Hepatocyte (in vitro differentiated cells): ENCODE data around the gene R3HDM4. TPM values are rescaled to one million over a fixed set of nuclear protein-coding genes. Genes with fewer than 3 reads are reported as not detected.

Experiments
- DNase-seq: peaks from one replicate; pipeline ENCODE4 v3.0.0-alpha.2; 2016; ENCODE audit warnings: low spot score
- H2AFZ ChIP-seq: fragments of 200-600 bp; sonication (generic); 2 replicates; pipeline ENCODE4 v1.6.0; 2016; ENCODE audit warnings: antibody characterized with exemption, mild to moderate bottlenecking
- H3K27ac ChIP-seq: fragments of 200-600 bp; sonication (generic); 2 replicates; pipeline ENCODE4 v1.5.1; 2016; ENCODE audit warnings: mild to moderate bottlenecking
- H3K27me3 ChIP-seq: fragments of 200-600 bp; sonication (generic); 2 replicates; pipeline ENCODE4 v1.6.1; 2016
- H3K36me3 ChIP-seq: fragments of 200-600 bp; sonication (generic); replicated peaks from 2 replicates; pipeline ENCODE4 v1.5.1; 2016; ENCODE audit warnings: low read depth; ENCODE audit not compliant: insufficient read depth
- H3K4me1 ChIP-seq: fragments of 200-600 bp; sonication (generic); 2 replicates; pipeline ENCODE4 v1.5.1; 2016; ENCODE audit warnings: mild to moderate bottlenecking, moderate library complexity; ENCODE audit not compliant: insufficient read depth
- H3K4me2 ChIP-seq: fragments of 200-600 bp; sonication (generic); 2 replicates; pipeline ENCODE4 v1.6.0; 2016
- H3K4me3 ChIP-seq: fragments of 200-600 bp; sonication (generic); 2 replicates; pipeline ENCODE4 v1.5.1; 2016; ENCODE audit warnings: mild to moderate bottlenecking
- H3K79me2 ChIP-seq: fragments of 200-600 bp; sonication (generic); 2 replicates; pipeline ENCODE4 v1.6.0; 2017; ENCODE audit warnings: mild to moderate bottlenecking
- H3K9me2 ChIP-seq: fragments of 200-600 bp; sonication (generic); replicated peaks from 2 replicates; pipeline ENCODE4 v1.6.0; 2017; ENCODE audit warnings: mild to moderate bottlenecking; ENCODE audit not compliant: insufficient read depth
- H3K9me3 ChIP-seq: fragments of 200-600 bp; sonication (generic); 2 replicates; pipeline ENCODE4 v1.5.1; 2016; ENCODE audit warnings: low read depth, mild to moderate bottlenecking
- H4K20me1 ChIP-seq: fragments of 200-600 bp; sonication (generic); 2 replicates; pipeline ENCODE4 v1.6.0; 2016; ENCODE audit warnings: mild to moderate bottlenecking; ENCODE audit not compliant: insufficient read depth, poor library complexity, severe bottlenecking
- CTCF ChIP-seq: fragments of 200-600 bp; sonication (generic); IDR thresholded peaks from 2 replicates; pipeline ENCODE4 v1.5.1; 2016; ENCODE audit warnings: antibody characterized with exemption, mild to moderate bottlenecking; ENCODE audit not compliant: poor library complexity
- EZH2 ChIP-seq: fragments of 200-600 bp; sonication (generic); IDR thresholded peaks from 2 replicates; pipeline ENCODE4 v1.6.1; 2016; ENCODE audit warnings: antibody characterized with exemption, mild to moderate bottlenecking, borderline replicate concordance
- EZH2phosphoT487 ChIP-seq: fragments of 200-600 bp; sonication (generic); IDR thresholded peaks from one replicate; pipeline ENCODE4 v1.6.1; 2018; ENCODE audit warnings: antibody characterized with exemption, mild to moderate bottlenecking, low read depth, moderate library complexity; ENCODE audit not compliant: unreplicated experiment, severe bottlenecking
- WGBS: methylation state at CpG from one replicate; pipeline ENCODE4 v1.1.6; 2016; ENCODE audit warnings: low lambda C conversion rate; ENCODE audit errors: missing lambda C conversion rate; 5-methylcytosine and 5-hydroxymethylcytosine counted together
- polyA plus RNA-seq: library from polyadenylated mRNA; unstranded; fragments of >200 nt; fragmentation: Nextera tagmentation; extraction: Ambion mirVana; gene quantifications from 2 replicates; pipeline ENCODE4 v1.2.1, GENCODE V29; 2016
- total RNA-seq: library from RNA; depleted of rRNA; stranded (reverse); fragments of >200 nt; gene quantifications from 2 replicates; pipeline ENCODE4 v1.2.3, GENCODE V29; 2014

Gene R3HDM4
- total and polyA plus RNA-seq, 2 experiments from 2014 or later = 44.1 to 86.6 TPM

DNA sequence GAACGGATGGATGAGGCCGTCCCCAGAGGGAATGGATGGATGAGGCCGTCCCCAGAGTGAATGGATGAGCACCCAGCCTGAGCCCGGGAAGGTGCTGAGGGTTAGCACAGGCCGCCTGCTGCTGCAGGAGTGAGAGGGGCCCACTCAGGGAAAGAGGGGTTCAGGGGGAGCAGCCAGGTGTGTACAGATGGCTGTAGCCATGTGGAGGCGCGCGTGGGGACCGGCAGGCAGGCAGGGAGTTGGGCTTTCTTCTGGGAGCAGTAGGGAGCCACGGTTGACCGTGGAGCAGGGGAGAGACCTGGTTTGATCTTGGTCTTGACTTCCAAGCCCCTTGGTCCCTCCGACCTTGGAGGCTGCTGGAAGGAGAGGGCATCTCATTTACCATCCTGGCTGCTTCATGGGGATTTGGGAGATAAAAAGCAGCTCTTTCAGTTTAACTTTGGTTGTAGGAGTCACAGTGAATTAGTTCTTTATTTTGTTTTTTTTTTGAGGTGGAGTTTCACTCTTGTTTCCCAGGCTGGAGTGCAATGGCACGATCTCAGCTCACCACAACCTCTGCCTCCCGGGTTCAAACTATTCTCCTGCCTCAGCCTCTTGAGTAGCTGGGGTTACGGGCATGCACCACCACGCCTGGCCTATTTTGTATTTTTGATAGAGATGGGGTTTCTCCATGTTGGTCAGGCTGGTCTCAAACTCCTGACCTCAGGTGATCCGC is 37.5 kb upstream of the R3HDM4 start:
- Histone ChIP-seq H3K4me1 (peaks cover 69% of the 10 kb centered on the region), H3K79me2 (peaks cover 92% of the 10 kb centered on the region), H3K9me2 (no peaks in the 10 kb centered on the region), H3K27ac (peak overlapping the region; percentile 100), H2AFZ (no peak overlapping the region), H3K36me3 (no peaks in the 10 kb centered on the region), H3K27me3 (no peaks in the 10 kb centered on the region), H3K4me2 (no peak overlapping the region), H3K9me3 (no peaks in the 10 kb centered on the region), H3K4me3 (no peak overlapping the region), H4K20me1 (peaks cover 14% of the 10 kb centered on the region)
- no peak for DNase-seq
- TF ChIP-seq EZH2phosphoT487 = no peak
- TF ChIP-seq CTCF = no peak
- no peak for TF ChIP-seq EZH2
- 88% methylated on average over 16 of the region's 17 CpGs for WGBS

GRCh38 chr19:948842-949496 is 36.0 kb upstream of the R3HDM4 start:
- Histone ChIP-seq H3K4me2 (no peak overlapping the region), H3K36me3 (no peaks in the 10 kb centered on the region), H3K4me3 (no peak overlapping the region), H4K20me1 (peaks cover 29% of the 10 kb centered on the region), H3K4me1 (peaks cover 65% of the 10 kb centered on the region), H3K9me3 (no peaks in the 10 kb centered on the region), H3K27me3 (no peaks in the 10 kb centered on the region), H3K9me2 (no peaks in the 10 kb centered on the region), H2AFZ (no peak overlapping the region), H3K27ac (peak overlapping the region; percentile 78), H3K79me2 (peaks cover 92% of the 10 kb centered on the region)
- TF ChIP-seq CTCF (no peak), EZH2phosphoT487 (no peak)
- DNase-seq = peak; percentile 37
- 72% methylated on average over 23 of the region's 25 CpGs for WGBS

DNA sequence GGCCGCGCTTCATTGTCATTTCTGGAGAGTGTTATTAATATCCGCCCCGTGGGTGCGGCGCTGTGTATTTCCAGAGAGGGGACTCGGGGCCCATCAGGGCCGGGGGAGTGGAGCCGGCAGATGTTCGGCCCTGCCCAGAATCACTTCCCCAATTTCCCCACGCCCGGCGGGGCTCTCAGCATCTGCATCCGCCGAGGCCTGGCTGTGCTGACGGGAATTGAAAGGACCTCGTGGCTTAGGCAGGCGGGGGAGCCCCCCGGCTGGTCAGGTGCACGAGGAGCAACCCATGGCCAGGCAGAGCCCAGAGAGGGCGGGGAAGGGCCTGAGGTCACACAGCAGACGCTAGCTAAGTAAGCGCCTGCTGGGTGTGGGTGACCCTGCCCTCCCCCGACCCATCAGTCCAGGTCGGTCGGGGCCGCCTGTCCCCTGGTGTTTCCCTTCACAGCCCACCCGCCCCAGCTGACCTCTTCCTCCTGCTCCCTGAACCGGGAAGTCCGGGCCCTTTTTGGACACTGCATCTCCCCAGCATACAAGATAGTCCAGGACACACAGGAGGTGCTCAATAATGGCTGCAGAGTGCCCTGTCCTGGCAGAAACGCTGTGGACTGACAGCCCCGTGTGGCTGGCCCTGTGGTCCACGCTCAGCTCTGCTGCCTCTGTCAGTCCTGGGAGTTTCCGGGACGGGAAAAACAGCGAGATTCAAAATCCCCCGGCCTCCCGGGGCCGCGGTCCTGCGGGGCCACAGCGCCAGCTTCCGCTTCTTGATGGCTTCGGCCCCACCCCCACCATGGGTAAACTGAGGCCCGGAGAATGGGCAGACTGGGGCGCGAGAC is 34.9 kb upstream of the R3HDM4 start:
- H3K79me2 ChIP-seq = peaks cover 92% of the 10 kb centered on the region
- WGBS = 90% methylated on average over 39 of the region's 47 CpGs
- TF ChIP-seq CTCF = no peak
- no peak for TF ChIP-seq EZH2
- TF ChIP-seq EZH2phosphoT487 = no peak
- no peaks in the 10 kb centered on the region for H3K27me3 ChIP-seq
- no peak overlapping the region for H3K4me2 ChIP-seq
- H3K4me3 ChIP-seq = no peak overlapping the region
- H3K36me3 ChIP-seq = no peaks in the 10 kb centered on the region
- no peaks in the 10 kb centered on the region for H3K9me3 ChIP-seq
- H4K20me1 ChIP-seq = peaks cover 37% of the 10 kb centered on the region
- no peak overlapping the region for H2AFZ ChIP-seq
- H3K4me1 ChIP-seq = peaks cover 59% of the 10 kb centered on the region
- no peaks in the 10 kb centered on the region for H3K9me2 ChIP-seq
- peak; percentile 10 for DNase-seq
- peak overlapping the region; percentile 78 for H3K27ac ChIP-seq
